NCI-H446 treated with DMSO at 0.1 percent for 48 hours (cell line): ENCODE results near the gene GYS2.
"Not testable (repeated sequence)": the region's sequence is repeated elsewhere in the genome, so short reads cannot be mapped to it uniquely, and the experiment has no call there.

Source experiments
- DNase-seq: peaks from one replicate; lab custom pipeline; 2025; lab: John Stamatoyannopoulos, UW

The GYS2 gene

DNA sequence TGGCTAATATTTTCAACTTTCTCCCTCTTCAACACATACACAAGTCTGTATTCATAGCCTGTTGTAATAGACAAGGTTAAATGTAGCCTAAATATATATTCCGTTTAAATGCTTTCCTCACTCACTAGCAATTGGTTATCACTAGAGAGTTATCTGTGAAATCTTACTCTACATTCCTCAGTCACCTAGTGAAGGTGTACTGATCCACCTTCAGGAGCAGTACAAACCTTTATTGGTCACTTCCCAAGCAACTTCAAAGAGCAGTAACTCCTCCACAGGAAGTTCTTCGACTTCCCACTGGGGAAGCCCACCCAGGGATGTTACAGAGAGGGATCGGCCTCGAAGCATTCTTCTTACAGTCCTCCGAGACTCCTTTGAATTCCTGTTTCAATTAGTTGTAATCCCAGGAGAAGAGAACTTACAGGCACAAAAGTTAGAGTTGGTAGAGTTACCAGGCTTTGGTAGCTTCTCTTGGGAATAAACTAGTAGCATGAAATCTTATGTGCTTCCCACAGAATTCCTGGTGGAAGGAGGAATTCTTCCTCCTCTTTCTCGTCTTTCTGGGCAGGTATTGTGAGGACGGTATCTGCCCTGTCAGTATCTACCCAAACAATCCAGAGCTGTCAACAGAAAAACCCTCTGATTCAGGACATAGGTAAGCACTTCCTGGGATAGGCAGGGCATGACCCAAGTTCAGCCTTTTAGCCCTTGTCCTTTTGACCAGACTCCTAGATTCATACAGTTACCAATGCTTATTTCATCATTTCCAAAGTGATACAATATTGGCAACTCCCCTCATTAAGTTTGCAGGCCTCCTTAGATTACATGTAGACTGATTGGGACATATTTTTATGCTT is at the start of gene GYS2:
Gene GYS2 (minus strand): TSS at position 603 of the 857 bp plus-strand sequence. CDS start 255 bp downstream, at position 348.
- no peak for DNase-seq

DNA sequence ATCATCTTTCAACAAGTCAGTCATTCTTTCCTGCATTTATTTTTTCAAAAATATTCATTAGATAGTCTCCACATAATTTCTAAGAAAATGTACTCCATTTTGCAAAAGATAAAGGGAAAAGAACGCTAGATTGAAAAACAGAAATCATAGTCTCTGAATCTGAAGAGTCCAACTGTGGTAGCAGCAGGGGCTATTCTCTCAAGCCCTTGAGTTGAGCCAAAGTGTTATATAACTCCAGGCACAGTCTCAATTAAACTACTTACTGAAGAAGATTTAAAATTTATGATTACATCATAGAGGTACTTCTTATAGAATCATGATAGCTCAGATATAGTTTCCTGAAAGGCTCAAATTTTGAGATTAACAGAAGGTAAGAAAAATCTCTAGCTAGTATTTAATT is 47.2 kb upstream of the GYS2 start:
- DNase-seq: no peak

DNA sequence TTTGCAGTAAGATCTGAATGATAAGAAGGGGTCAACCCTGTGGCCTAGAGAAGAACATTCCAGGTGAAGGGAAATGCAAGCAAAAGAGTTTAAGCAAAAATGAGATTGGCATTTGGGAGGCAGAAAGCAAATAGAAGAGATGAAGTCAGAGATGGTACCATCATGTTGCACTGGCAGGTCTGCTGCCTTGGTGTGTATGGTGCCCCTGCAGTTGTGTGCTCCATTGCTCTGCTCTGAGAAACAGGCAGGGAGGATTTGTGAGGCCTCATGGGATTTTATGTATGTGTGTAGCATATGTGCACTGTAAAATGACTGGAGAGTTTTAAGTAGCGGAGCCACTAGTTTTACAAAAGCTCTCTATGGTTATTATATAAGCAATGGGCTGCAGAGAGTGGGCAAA is 46.4 kb upstream of the GYS2 start:
- no peak for DNase-seq

DNA sequence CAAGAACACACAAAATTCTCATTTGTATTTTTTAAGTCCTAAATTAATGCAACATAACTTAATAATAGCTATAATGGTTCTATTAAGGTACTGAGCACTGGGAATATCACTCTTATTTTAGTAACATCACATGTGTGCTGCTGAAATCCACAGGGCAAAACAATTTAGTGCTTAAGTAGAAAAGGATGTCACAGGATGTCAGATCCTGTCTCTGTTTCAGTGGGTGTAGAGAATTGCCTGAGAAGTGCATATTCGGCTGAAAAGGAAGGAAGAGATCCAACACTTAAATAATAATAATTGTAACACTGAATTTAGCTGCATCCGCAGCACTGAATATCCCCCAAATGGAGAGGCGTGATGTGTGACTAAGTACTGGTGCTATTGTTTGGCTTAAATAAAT is 44.4 kb upstream of the GYS2 start:
- no peak for DNase-seq

DNA sequence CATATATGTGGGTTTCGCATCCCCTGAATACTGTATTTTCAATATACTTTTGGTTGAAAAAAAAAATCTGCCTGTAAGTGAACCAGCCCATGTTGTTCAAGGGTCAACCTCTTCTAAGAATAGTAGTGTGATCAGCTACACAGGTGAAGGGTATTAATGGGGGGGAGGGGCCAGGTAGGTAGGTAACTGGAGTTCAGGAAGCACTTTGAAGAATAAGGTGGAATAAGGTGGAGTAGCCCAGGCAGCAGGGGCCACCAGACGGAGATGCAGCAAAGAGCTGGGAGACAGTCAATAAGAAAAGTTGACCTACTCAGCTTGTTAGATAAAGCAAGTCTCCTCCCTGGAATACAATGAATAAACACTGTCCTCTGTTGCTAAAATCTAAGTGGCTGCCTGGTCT is 43.7 kb upstream of the GYS2 start:
- no peak for DNase-seq

DNA sequence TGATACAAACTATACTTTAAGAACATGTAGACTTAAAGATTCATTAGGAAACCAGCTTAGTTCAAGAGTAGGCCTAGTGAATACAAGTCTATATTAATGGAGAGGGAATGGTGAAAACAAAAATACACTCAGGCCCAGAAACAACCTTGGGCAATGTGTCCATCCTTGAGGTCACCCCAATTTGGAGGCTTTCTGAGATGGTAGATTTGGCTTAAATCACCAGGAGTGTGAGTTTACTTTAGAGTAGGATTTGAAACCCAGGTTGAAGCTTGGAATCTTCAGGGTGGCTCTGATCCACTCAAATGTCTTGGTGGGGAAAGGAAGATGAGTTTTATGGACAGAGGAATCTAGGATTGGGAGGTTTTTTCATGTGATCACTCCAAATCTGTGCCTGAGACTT is 42.5 kb upstream of the GYS2 start:
- no peak for DNase-seq

DNA sequence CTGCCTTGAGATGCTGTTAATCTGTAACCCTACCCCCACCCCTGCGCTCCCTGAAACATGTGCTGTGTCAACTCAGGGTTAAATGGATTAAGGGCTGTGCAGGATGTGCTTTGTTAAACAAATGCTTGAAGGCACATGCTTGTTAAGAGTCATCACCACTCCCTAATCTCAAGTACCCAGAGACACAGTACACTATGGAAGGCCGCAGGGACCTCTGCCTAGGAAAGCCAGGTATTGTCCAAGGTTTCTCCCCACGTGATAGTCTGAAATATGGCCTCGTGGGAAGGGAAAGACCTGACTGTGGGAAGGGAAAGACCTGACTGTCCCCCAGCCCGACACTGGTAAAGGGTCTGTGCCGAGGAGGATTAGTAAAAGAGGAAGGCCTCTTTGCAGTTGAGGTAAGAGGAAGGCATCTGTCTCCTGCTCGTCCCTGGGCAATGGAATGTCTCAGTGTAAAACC is 40.4 kb upstream of the GYS2 start:
- not testable (repeated sequence) for DNase-seq

DNA sequence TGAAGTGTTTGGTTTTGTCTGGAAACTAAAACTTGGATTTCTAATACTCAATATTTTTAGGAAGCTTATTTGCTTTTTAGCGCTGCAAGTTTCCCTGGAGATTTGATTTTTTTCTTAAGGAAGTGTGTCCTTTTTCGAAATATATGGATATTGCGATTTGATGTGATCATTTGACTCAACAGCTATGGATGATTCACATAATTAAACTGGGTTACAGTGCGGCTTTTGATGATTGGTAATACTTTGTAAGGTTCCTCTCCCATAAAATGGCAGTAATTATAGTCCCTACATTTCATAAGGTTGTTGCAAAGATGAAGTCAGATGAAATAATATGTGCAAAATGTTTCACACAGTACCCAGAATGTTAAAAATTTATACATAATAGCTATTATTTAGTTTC is 39.9 kb upstream of the GYS2 start:
- no peak for DNase-seq

DNA sequence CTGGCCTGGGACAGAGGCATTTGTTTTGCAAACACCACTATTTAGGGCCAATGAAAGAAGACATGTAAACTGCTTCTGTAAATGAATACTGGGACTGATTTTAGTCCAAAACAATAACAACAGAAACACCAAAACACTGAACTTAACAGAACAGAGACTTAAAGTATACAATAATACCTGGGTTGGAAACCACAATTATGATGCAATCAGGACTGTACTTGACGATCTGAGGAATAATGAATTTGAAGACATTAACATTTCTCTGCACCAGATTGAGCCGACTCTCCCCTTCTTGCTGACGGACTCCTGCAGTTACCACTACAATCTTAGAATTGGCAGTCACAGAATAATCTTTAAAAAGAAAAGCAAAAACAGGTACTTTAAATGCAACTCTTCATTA is 39.1 kb upstream of the GYS2 start:
- no peak for DNase-seq

DNA sequence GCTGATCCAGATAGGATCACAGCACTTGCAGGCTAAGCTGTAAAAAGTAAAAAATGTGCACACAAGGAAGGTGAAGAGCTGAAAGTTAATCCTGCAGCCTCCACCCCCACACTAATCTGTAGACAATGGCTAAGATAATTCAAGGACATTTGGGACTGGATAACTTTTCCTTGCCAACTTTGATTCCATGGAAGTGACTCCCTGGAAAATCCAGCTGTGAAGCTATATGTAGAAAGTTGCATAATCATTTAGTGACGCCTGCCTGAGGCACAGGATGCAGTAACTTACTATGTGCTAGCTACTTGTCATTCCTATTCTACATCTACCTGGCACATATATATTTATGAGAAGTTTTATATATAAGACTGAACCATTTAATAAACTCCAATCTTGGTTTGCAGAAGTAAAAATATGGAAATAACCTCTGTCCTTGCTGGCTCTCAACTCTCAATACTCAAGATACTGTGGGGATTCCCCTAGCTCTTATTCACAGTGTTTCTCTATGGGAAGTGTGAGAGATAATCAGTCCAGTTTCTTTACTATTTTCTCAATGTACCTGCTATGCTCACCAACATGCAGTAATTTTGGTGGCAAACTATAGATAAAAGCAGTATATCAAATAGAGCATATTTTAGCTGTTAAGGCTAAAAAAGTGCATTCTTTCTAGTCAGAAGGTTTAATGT is 38.2 kb upstream of the GYS2 start:
- no peak for DNase-seq

DNA sequence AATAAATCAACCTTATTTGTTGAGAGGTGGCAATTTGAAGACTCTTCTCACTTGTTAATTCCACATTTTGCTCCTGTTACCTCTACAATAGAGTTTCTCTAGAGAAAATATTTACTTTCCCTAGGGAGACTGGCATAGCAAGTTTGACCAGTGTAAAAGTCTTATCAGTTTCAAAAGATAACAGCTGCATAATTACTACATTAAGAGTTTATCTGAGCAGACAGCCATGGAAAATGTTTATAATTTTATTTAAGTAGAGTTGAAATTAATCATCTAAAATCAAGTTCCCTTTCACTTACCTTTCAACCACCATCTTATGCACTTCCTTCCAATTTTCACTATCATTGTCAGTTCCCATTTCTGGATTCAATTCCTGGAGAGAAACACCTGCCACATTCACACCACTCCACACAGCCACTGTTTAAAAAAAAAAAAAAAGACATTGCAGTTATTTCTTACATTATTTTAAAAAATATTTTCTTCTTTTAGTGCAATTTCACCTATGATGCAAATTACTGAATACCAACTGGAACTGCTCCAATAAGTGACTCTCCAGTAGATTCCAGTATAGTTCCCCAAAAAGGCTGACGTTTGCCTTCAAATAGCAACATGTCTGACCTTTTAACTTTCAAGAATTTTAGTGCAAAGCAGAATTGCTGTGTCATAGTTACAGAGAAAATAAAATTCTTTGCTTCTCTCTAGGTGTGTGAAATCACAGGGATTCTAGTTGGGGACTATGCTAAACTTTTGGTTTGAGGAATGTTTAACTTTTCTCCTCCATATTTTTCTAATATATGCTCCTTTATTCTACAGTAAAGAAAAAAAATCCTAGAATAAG is 33.6 kb upstream of the GYS2 start:
- no peak for DNase-seq

DNA sequence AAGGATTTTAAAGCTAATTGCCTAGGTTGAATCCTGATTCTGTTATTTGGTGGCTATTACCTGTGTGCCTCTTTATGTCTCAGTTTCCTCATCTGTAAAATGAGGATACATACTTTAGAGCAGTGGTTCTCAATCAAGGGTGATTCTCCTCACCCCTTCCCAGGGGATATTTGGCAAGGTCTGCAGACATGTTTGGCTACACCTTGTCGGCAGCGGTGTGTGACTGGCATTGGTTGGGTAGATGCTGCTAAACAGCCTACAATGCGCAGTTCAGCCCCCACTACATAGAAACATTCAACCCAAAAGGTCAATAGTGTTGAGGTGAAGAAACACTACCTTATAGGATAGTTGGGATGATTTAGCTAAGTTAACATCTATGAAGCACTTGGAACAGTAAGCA is 29.6 kb upstream of the GYS2 start:
- DNase-seq: no peak

DNA sequence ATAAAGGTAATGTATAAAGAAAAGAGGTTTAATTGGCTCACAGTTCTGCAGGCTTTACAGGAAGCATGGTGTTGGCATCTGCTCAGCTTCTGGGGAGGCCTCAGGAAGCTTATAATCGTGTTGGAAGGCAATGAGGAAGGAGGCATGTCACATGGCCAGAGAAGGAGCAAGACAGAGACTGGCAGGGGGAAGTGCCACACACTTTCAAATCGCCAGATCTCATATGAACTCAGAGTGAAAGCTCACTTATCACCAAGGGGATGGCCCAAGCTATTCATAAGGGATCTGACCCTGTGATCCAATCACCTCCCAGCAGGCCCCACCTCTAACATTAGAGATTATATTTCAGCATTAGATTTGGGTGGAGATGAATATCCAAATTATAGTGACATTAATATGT is 26.7 kb upstream of the GYS2 start:
- DNase-seq: no peak

DNA sequence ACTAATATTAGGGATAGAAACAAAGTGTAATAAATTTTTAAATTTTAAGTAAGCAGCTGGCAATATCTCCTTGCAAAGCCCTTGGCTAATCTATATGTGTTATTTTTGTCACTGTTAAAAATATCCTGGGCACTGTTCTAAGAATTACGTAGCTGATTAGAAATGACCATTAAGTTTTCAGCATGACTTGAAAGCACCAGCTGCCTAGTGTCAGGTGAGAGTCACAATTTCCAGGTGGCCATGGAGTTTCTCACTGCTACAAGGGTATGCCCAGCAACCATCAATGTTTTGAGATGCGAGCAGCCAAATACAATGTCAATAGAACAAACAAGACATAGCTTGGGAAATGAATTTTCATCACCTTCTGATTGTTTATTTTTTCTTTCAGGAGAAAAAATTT is 23.3 kb upstream of the GYS2 start:
- DNase-seq: no peak

DNA sequence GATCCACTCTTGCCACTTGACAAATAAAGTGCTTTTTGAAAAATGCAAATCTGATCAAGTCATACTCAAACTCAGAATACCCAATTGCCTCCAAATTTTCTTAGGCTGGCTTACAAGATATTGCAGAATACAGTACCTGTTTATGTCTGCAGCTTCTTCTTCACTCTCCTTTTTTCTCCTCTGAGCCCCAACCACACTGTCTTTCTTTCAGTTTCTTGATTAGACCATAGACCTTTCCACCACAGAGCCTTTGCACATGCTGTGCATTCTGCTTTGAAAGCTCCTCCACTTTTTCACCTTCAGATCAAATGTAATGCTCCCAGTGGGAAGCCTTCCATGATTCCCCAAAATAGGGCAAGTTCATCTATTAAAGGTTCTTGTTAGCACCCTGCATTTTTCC is 13.9 kb upstream of the GYS2 start:
- DNase-seq: no peak

DNA sequence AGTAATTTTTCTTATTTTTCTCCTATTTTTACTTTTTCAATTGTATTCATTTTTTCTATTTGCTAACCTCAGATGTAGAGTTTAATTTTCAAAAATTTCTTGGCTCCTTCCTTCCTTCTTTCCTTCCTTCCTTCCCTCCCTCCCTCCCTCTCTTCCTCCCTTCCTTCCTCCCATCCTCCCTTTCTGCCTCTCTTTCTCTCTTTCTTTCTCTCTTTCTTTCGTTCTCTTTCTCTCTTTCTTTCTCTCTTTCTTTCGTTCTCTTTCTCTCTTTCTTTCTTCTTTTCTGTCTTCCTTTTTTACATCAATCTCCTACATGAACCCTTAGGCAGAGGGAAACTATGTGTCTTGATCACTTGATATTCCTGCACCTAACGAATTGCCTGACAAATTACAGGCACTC is 12.4 kb upstream of the GYS2 start:
- DNase-seq: no peak

DNA sequence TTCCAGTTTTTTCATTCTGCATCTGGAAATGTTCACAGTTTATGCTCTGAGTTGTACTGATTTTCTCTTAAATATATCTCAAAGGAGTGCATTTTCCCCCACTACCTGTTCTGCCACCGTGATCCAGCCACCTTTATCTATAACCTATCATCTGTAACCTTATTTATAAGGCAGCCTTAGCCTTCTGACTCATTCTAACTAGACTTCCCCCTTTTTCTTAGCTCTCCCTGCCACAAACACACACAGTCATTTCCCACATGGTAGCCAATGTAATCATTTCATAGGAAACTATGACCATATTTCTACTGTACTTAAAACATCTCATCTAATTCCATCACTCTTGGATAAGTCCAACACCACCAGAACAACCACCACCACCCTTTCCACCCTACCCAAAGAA is 10.8 kb upstream of the GYS2 start:
- DNase-seq: no peak

DNA sequence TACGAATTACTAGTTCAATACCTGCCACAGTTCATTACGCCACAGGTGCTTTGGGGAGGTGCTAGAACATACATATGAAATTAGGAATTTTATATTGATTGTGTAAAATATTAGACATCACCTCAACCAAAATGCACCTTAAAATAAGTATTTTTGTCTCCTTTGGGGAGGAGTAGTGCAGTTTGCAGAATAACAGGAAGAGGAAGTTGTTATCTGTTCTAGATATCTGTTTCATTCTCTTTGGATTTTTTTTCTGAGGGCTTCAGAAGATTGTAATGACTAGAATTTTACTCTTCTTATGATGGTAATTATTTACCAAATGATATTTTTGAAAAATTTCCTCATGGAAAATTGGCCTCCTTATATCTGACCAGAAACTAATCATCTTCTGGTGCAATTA is 9.9 kb upstream of the GYS2 start:
- DNase-seq: no peak

DNA sequence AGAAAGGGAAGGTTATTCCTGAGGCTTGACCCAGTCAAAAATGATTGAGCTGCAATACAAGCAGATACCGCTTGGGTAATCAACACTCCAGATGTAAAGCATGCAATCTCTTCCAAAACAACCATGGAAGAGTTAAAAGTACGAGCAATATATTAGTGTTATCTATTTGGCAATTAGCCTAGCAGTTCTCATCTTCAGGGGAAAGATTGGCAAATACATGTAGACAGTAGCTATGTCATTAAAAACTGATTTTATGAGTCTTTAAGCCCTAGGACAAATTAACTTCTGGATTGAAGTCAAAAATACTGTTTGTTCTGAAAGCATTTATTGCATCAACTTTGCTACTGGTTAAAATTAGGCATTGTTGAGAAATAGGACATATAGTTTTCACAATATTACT is 9.3 kb upstream of the GYS2 start:
- DNase-seq: no peak

DNA sequence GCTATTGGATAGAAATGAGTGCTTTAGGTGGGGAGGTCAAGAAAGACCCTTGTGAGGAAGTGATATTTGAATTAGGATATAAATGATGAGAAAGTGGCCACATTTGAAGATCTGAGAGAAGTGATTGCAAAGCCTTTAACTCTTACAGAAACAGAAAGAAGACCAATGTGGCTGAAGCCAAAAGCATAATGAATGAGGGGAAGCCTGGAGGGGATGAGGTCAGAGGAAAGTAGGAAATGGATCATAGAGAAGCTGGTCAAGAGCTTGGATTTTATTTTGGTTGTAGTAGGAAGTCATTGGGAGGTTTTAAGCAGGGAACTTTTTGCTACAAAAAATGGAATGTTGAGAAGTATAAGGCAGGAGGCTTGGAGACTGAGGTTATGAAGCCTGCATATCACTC is 3.5 kb upstream of the GYS2 start:
- no peak for DNase-seq

DNA sequence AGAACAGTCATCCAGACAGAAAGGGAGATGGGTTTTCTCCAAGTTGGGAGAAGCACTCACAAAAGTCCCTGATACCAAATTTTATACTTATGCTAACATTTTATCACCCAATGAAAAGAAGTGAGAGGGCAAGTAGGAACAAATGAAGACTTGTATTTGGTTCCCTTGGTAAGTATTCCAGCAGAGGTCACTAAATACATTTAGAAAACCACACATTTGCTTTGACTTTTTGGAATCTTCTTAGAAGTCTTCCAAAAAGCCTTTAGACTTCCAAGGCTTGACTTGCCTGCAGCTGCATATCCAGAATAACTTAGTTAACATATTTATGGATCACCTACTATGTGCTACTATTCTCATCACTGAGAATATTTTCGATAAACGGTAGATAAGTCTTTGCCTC is 3.1 kb upstream of the GYS2 start:
- no peak for DNase-seq

DNA sequence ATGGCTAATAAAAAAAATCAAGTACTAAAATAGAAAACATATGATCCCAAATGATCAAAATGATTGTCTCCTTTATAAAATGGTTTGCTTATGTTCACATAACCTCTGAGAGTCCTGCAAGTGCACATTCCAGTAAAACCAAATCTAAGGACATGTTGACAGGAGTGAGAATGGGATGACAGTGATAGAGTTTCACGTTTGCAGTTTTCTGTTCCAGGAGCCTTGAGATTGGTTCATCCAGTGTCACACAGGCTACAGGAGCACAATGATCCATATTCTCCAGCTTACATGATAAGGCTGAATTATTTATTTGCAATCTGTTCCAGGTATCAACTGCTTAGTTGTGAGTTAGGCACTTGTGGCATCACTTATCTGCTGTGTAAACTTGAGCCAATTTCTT is 1.5 kb upstream of the GYS2 start:
- no peak for DNase-seq

DNA sequence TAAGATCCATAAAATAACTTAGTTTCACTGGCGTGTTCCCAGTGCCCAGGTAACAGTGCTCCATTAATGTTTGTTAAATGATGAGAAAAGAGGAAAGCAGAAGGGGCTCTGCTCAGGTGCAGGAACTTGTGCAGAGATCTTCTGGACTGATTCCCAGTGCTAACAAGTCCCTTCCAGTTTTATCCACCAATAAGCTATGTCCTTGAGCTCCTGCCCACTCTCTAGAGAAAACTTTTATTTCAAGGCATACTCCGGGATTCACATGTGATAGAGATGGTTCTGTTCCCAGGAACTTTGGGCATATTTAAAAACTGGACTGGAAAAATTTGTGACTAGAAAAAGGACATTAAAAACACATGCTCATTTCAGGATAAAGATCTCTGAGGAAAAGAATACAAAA is 1.9 kb downstream of the GYS2 start:
- DNase-seq: no peak
